NCI-H2029 treated with DMSO at 0.1 percent for 48 hours (cell line): Measurements from ENCODE around the gene IGF1.

Experiments used
- DNase-seq: peaks from one replicate; lab custom pipeline; 2025; lab: John Stamatoyannopoulos, UW

The IGF1 gene

GRCh38 chr12:102496591-102496990, 16.2 kb upstream of the IGF1 start:
- no peak for DNase-seq

- DNase-seq, result no peak
These were observed 6.9 kb upstream of the IGF1 start for GRCh38 chr12:102487226-102487625.

- DNase-seq, result no peak
These were observed 5.8 kb upstream of the IGF1 start for GRCh38 chr12:102486153-102486552.

GRCh38 chr12:102484428-102484958, 4.1 kb upstream of the IGF1 start:
- DNase-seq, result peak; percentile 38

- DNase-seq, result no peak
These were observed 3.7 kb upstream of the IGF1 start for GRCh38 chr12:102484017-102484416.

GRCh38 chr12:102483466-102483865, 3.1 kb upstream of the IGF1 start:
- DNase-seq, result no peak

- DNase-seq, result peak; percentile 47
These were observed 1.5 kb upstream of the IGF1 start for GRCh38 chr12:102481705-102482425.

GRCh38 chr12:102479939-102480338, 424 bp downstream of the IGF1 start:
- no peak for DNase-seq

GRCh38 chr12:102479099-102479885, 1.1 kb downstream of the IGF1 start:
- peak; percentile 12 for DNase-seq

- DNase-seq, result peak; percentile 31
These were observed 1.8 kb downstream of the IGF1 start for GRCh38 chr12:102478405-102479098.

GRCh38 chr12:102475355-102475754, 5.0 kb downstream of the IGF1 start:
- DNase-seq, result peak; percentile 25

GRCh38 chr12:102474438-102475064, 5.8 kb downstream of the IGF1 start:
- DNase-seq, result peak; percentile 81

- no peak for DNase-seq
These were observed 7.9 kb downstream of the IGF1 start for GRCh38 chr12:102472496-102472895.

- DNase-seq, result no peak
These were observed 8.8 kb downstream of the IGF1 start for GRCh38 chr12:102471556-102471955.

- DNase-seq, result no peak
These were observed 9.4 kb downstream of the IGF1 start for GRCh38 chr12:102470945-102471344.

GRCh38 chr12:102468261-102468915, 12.0 kb downstream of the IGF1 start:
- DNase-seq, result peak; percentile 40

GRCh38 chr12:102465762-102466560, 14.4 kb downstream of the IGF1 start:
- no peak for DNase-seq

GRCh38 chr12:102463659-102464249, 16.6 kb downstream of the IGF1 start:
- DNase-seq, result no peak

GRCh38 chr12:102462795-102463465, 17.4 kb downstream of the IGF1 start:
- DNase-seq, result no peak

- no peak for DNase-seq
These were observed 18.0 kb downstream of the IGF1 start for GRCh38 chr12:102462386-102462785.
